ENCODE measurements around the gene DSPP. TPM values are rescaled to one million over a fixed set of nuclear protein-coding genes. Genes with fewer than 3 reads are reported as not detected.

DSPP gene
- total RNA-seq, 1 experiment from 2014 or later = not detected

- H3K9me3 ChIP-seq (ENCODE audit: control insufficient read depth, low read depth, low read length) = no peaks in the 10 kb centered on the region
- H2BK15ac ChIP-seq (ENCODE audit: low read depth, low read length) = no peak overlapping the region
- H3K4ac ChIP-seq (ENCODE audit: low read depth, low read length) = no peak overlapping the region
- H3K14ac ChIP-seq (ENCODE audit: insufficient read depth, low read length) = no peak overlapping the region
- H3T11ph ChIP-seq (ENCODE audit: low read length) = no peak overlapping the region
- WGBS (ENCODE audit: extremely low coverage, insufficient read length, low lambda C conversion rate) = no CpG with 5 or more reads among the region's 2 CpGs
- H3K79me2 ChIP-seq (ENCODE audit: insufficient read depth, low read length) = no peaks in the 10 kb centered on the region
- H3K27ac ChIP-seq (ENCODE audit: insufficient read length, low read depth, low read length) = no peak overlapping the region
- no peak overlapping the region for H3K4me2 ChIP-seq (ENCODE audit: insufficient read depth, insufficient read length, low read length)
- H3K9ac ChIP-seq (ENCODE audit: extremely low read depth, insufficient read length, low read length) = no peak overlapping the region
- no peaks in the 10 kb centered on the region for H3K27me3 Mint-ChIP-seq (ENCODE audit: low read depth)
- H3K79me1 ChIP-seq (ENCODE audit: insufficient read depth, low read depth, low read length, poor library complexity, severe bottlenecking) = no peaks in the 10 kb centered on the region
- TF ChIP-seq CTCF (conservative IDR thresholded peaks at IDR 0.05) = no peak
- H4K91ac ChIP-seq (ENCODE audit: insufficient read length, low read depth, low read length) = no peak overlapping the region
- no peak overlapping the region for H2BK12ac ChIP-seq (ENCODE audit: insufficient read length, low read depth, low read length)
- H2BK120ac ChIP-seq (ENCODE audit: low read depth, low read length, poor library complexity, severe bottlenecking) = no peak overlapping the region
- no peaks in the 10 kb centered on the region for H3K23me2 ChIP-seq (ENCODE audit: insufficient read length, low read depth, low read length, poor library complexity, severe bottlenecking)
- peaks cover 0 to 14% of the 10 kb centered on the region in 2 experiments; a peak in 1 of 4 replicates for H3K4me1 Mint-ChIP-seq
- no peaks in the 10 kb centered on the region for H3K4me1 ChIP-seq (ENCODE audit: insufficient read depth, low read length)
- no peak for DNase-seq
- H2BK20ac ChIP-seq (ENCODE audit: low read depth, low read length, poor library complexity, severe bottlenecking) = no peak overlapping the region
- no peaks in the 10 kb centered on the region for H3K27me3 ChIP-seq (ENCODE audit: insufficient read depth, low read length)
- no peak overlapping the region for H2AK5ac ChIP-seq (ENCODE audit: insufficient read length, low read length)
- peaks cover 2 to 6% of the 10 kb centered on the region in 2 experiments; a peak in 3 of 5 replicates for H3K9me3 Mint-ChIP-seq
- H3K23ac ChIP-seq (ENCODE audit: insufficient read length, low read depth, low read length) = no peak overlapping the region
- no peak overlapping the region for H3K56ac ChIP-seq (ENCODE audit: insufficient read length, low read depth, low read length)
- no peak overlapping the region for H3K4me3 Mint-ChIP-seq
- H2AFZ ChIP-seq (ENCODE audit: low read length) = no peak overlapping the region
- H3K27ac Mint-ChIP-seq = no peak overlapping the region
- H4K5ac ChIP-seq (ENCODE audit: insufficient read length, low read depth, low read length) = no peak overlapping the region
- no peak overlapping the region for H2BK5ac ChIP-seq (ENCODE audit: insufficient read length, low read length)
- no peaks in the 10 kb centered on the region for H3K36me3 Mint-ChIP-seq (ENCODE audit: insufficient read depth in 1 of 3, low read depth in 3 of 3)
- no peak overlapping the region for H3K18ac ChIP-seq (ENCODE audit: insufficient read length, low read depth, low read length)
- H4K20me1 ChIP-seq (ENCODE audit: control insufficient read depth, insufficient read depth, insufficient read length) = no peaks in the 10 kb centered on the region
- no peak overlapping the region for H4K8ac ChIP-seq (replicated peaks; ENCODE audit: insufficient read length, low read depth, low read length)
Measured at GRCh38 chr4:87584222-87584908, 24.0 kb upstream of the DSPP start.
